ENCODE results near the gene THAP6.
"Not testable (repeated sequence)": the region's sequence is repeated elsewhere in the genome, so short reads cannot be mapped to it uniquely, and the experiment has no call there.

The THAP6 gene, protein sequence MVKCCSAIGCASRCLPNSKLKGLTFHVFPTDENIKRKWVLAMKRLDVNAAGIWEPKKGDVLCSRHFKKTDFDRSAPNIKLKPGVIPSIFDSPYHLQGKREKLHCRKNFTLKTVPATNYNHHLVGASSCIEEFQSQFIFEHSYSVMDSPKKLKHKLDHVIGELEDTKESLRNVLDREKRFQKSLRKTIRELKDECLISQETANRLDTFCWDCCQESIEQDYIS

DNA sequence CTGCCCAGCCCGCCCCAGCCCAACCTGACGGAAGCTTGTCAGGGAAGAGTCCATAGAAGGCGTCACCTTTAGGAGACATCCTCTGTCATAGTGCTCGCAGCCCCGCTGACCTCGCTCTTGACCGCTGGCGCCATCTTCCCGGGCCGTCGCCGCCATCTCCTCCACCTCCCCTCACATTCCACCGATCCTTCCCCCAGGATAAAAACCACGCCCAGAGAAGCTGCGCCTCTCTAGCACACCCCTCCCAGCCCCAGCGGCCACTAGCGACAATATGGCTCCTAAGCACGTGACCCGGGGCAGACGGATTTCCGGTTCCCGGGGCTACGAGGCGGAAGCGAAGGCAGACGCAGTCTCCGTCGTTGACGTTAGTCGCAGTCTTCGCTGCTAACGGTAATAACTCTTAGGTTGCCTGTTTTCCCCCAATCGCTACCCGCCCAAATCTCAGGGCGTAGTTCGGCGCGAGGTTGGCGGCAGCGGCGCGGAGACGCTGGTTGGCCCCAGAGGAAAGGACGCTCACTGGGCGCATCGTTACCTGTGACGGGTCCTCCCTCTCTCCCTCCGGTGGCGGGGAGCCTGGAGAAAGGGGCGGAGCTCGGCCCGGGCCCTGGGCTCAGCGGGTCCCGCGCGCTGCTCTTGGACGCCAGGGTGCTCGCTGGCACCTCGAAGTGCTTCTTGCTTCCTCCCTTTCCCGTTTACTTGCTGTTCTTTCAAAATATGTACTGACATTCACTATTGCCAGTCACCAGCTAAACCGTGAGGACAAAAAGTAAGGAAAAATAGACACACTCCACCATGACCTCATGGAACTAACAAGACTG lies at the start of gene THAP6, which contains the start of gene RCHY1:
Gene THAP6 (plus strand): TSS at position 343 of the 818 bp plus-strand sequence. CDS start 980 bp downstream, outside the sequence.
Gene RCHY1 (minus strand): TSS at position 273 of the 818 bp plus-strand sequence. CDS start 117 bp downstream, at position 156.
- peak; percentile 71 to 80 (median 79) for DNase-seq (ENCODE audit: low read depth in 3 of 3)

DNA sequence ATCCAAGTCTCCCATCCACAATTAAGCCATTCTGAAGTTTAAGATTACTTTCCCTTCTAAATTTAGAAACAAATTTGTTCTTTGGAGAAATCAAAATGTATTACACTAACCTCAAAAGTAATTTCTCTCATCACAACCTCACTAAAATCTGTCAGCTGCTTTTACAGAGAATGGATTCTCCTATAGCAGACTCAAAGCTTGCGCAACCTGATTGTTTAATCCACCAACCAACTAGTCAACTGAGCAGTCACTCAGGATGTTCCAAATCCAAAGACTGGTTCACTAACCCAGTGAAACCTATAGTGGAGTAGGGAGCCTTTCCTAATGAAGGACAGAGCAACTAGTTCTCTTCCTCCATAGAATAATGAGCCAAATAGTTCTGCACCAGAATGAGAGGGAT lies 44.4 kb upstream of the THAP6 start:
- no peak for DNase-seq (ENCODE audit: low read depth in 3 of 3)

DNA sequence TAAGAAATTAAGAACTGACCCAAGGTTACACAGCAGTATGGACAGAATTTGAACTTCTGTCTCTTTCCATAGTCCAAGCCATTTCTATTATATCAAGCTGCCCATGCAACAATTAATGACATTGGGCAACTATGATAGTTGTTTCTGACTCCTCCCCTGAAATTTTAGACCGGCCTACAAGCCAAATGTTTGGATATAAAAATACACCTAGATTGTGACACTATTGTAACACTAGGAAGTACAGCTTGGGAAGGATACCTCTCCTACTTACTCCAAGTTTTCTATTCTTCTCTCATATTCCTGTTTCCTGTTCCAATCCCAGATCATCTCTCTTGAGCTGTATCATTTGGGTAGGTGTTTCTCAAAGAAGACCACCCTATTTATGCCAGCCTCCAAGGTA lies 43.5 kb upstream of the THAP6 start:
- DNase-seq (ENCODE audit: low read depth in 3 of 3), result no peak

DNA sequence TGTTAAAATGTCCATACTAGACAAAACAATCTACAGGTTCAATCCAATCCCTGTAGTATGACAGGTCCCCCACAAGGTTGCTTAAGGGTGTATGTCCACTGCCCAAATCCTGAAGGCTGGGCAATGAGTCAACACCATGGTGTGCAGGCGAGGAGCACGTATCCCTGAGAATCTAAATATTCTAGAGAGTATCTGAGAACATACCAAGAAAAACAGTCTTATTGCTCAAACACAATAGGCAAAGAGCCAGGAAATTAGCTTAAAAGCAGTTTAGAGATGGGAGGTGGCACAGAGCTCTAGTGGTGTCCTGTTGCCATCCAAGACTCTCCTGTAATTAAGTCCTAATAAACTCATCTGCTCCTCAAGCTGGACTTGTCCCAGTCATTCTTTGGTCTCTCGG lies 37.1 kb upstream of the THAP6 start:
- no peak for DNase-seq (ENCODE audit: low read depth in 3 of 3)

DNA sequence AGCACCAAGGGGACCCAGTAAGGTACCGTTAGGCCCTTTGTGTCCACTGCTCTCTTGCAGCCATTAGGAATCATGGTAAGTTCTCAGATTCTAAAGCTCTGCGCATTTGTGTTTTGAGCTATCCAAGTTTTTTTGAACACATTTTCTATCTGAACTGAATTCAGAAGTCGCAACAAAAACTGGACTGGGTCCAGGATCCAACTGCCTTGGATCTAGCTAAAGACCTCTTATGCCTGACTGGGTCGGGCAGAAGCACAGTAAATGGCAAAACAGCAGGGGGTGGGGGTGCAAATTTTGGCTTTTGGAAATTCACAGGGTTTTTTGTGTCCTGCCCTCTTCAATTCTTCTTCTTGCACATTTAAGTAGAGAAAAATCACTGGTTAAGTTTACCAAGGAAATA lies 30.1 kb upstream of the THAP6 start:
- no peak for DNase-seq (ENCODE audit: low read depth in 3 of 3)

DNA sequence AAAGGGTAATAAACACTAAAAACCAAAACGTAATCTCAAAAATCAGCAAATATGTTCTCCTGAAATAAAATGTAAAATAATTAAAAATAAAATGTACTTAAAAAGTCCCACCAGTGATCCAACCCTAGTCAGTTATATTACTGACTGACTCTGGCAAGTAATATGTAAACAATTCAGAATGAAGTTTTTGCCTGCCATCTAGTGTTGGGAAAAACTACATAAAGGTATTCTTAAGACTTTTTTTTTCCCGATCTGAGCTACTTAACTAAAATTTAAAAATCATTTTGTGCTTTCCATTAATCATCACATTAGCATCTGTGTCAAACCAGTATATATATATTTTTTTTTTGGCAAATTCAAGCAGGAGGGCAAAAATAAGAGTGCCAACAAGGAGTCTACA lies 24.1 kb upstream of the THAP6 start:
- DNase-seq (ENCODE audit: low read depth in 3 of 3), result no peak

DNA sequence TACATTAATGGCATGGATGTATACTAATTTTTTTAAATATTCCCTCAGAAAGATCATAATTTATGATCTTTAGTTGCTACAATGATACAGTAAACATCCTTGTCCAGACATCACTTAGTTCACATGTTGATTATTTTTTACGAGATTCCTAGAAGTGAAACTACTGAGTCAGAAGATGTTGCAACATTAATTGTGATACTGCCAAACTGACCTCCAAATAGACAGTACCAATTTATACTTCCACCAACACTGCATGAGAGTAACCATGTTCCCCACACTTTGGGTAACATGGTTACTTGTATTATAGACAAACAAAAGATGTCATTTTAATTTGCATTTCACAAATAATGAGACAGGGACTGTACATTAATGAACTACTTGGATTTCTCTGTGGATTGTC lies 19.7 kb upstream of the THAP6 start:
- DNase-seq (ENCODE audit: low read depth in 3 of 3), result no peak

DNA sequence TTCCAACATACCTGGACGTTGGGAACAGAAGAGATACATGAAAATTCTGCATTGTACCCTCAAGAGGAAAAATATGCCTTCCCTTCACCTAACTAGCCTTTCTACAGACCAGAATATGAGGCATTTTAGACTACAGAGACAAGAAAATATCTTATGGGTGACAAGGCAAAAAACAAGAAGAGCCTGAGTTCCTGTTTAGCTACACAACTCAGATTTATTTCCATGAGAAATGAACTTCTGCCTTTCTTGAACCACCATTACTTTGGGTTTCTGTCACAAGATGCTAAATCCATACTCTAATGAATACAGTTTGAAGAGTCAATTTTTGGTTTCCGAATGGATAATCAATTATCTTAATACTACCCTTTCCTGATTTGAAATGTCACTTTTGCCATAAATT lies 18.8 kb upstream of the THAP6 start:
- no peak for DNase-seq (ENCODE audit: low read depth in 3 of 3)

DNA sequence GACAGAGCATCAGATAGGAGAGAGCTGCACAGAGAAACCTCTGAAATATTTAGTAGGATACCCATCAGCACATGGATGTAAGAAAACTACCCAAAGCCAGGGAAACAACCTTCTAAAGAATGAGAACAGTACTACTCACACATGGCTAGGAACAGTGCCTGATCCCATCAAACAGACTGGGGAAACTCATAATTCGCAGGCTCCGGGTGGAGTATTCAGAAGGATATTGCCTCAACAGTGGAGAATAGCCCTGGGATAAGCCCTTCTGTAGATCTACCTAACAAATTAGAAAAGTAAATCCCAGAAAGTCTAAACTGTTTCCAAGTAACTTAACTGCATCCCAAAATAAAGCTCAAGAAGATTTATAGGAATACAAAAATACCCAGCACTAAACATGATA lies 17.9 kb upstream of the THAP6 start:
- DNase-seq (ENCODE audit: low read depth in 3 of 3), result no peak

DNA sequence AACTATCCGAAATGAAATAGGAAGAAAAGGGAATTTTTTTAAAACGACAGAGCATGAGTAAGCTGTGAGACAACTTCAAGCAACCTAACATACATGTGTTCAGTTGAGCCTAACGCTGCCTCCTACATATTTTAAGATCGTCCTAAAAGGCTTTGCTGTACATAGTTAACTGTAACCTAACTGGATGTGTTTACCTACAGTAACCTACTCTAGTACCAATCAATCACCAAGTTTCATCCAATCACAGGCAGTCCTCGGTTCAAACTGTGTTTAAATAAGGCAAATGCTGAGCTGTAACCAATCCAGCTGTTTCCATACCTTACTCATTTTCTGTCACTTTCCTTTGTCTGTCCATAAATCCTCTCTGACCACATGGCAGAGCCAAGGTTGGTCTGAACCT lies 17.1 kb upstream of the THAP6 start:
- no peak for DNase-seq (ENCODE audit: low read depth in 3 of 3)

DNA sequence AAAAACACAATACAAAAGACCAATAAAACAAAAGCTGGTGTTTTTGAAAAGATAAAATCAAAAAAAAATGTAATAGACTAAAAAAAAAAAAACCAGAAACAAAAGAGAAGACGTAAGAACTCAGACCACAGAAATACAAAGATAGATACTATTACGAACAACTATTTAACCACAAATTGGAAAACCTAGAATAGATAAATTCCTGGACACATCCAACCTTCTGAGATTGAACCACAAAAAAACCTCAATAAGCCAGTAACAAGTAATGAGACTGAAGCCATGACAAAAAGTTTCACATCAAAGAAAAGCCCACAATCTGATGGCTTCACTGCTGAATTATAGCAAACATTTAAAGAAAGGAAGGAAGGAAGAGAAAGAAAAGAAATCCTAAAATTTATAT lies 16.2 kb upstream of the THAP6 start:
- no peak for DNase-seq (ENCODE audit: low read depth in 3 of 3)

DNA sequence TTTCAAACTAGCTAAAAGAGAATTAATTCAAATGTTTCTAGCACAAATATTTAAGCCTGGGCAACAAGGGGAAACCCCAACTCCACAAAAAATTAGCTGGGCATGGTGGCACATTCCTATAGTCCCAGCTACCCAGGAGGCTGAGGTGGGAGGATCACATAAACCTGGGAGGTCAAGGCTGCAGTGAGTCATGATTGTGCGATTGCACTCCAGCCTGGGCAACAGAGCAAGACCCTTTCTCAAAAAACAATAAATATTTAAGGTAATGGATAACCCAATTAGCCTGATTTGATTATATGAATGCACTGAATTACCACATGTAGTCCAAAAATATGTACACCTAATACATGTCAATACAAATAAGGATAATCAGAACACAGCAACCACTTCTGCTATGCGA lies 14.4 kb upstream of the THAP6 start:
- no peak for DNase-seq (ENCODE audit: low read depth in 3 of 3)

DNA sequence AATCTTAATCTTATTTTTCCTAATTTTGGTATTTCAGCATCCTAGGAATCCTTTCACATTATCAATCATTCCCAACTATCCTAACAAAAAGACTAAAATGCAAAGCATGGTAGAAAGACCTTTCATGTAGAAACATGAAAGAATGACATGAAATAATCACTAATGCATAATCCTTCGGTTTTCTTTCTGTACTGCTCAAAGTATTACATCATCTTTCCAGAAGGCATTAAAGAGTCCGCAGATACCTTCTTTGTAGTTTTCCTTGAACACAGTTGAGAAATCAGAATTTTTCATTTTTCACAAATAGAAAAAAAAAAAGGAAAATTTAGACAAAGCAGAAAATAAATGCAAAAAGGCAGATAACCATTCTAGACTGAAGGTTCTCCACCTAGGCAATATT lies 11.6 kb upstream of the THAP6 start:
- DNase-seq (ENCODE audit: low read depth in 3 of 3), result no peak

DNA sequence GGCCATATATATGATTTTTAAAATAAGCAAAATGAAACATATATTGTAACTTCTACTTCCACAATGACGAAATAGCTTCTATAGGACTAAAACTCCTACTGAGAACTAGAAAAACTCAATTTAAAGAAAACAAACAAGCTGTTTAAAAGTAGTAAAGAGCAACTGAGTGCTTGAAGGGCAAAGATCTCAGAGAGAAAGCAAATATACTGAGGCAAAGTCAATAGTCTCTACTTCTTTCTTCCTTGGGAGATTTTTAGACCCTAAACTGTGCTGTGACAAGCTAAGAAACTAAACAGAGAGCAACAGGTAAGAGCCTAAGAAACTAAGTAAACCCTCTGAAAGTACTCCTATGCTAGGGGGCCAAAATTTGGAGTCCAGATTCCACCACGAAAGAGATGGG lies 8.6 kb upstream of the THAP6 start:
- no peak for DNase-seq (ENCODE audit: low read depth in 3 of 3)

DNA sequence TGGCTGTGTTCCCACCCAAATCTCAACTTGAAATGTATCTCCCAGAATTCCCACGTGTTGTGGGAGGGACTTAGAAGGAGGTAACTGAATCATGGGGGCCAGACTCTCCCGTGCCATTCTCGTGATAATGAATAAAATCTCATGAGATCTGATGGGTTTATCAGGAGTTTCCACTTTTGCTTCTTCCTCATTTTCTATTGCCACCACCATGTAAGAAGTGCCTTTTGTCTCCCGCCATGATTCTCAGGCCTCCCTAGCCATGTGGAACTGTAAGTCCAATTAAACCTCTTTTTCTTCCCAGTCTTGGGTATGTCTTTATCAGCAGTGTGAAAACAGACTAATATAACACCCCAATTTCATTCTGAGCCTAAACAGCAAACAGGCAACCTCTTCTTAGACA lies 4.7 kb upstream of the THAP6 start:
- DNase-seq (ENCODE audit: low read depth in 3 of 3), result not testable (repeated sequence)

DNA sequence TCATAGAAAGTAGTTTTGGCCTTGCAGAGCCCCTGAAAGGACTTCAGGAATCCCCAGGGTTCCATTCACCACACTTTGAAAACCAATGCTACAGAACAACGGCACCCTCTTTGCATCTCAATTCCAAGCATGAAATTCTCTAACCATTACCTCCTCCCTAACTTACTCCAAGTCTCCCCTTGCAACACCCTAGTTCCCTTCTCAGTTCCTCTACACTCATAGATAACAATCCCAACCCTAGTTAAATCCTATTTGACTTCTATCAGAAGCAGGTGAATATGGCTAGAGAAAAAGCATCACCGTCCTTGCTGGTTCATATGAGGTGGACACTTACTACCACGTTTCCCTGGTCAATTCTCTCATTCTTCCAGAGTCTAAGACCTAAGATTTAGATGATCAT lies 2.4 kb upstream of the THAP6 start:
- DNase-seq (ENCODE audit: low read depth in 3 of 3), result no peak

DNA sequence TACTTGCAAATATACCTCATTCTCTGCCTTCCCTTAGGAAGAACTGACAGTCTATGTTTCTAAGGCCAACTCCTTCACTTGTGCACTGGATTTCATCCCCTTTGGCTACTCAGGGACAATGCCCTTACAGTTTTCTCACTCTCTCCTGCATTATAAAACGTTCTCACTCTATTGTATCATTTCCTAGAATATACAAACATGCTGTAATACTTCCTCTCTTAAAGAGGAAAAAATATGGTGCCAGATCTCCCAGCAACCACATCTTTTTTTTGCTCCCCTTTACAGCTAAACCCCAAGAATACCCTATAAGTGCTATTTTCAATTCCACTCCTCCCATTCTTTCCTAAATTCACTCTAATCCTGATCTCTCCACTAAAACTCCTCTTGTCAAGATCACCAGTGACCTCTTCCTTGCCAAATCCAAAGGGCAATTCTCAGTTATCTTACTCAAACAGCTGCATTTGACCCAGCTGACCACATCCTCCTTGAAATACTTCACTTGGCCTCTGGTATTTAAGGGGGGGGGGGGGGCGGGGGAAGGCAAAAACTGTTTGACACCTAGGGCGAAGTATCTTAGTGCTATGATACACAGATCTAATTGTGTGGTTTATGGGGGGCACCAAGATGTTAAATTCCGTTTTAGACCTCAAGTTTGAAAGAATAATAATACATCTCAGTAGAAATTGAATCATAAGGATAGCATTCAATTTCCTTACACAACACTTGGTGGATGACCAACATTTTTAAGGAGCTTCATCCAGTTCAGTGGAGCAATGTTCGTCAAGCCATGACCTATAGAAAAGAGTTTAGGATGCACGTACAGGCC lies 1.7 kb upstream of the THAP6 start:
- DNase-seq (ENCODE audit: low read depth in 3 of 3), result no peak

DNA sequence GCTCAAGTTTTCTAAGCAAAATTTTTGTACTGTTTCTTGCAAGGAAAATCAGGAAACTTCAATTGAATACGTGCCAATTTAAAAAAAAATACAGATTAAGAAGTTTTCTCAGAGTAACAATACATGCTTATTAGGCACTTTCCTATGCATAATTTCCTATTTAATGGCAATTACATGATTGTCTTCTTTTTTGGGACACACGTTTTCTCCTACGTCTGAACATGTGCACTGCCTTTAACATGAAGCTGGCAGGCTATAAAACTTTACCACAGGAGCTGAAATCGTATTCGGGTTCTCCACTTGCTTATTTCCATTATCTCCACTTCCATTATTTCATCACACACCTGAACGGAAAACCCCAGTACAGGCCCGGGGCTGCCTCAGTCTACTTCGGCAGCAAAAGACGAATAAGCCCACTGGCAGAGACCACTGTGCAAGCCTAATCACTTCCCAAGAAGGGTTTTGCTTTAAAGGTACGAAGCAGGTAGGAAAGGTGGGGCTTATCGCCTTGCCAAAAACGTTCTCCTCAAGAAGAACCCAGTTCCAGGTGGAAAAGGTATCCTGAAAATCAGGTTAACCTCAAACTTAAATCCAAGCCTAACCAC lies 645 bp upstream of the THAP6 start:
- DNase-seq (ENCODE audit: low read depth in 3 of 3), result no peak

DNA sequence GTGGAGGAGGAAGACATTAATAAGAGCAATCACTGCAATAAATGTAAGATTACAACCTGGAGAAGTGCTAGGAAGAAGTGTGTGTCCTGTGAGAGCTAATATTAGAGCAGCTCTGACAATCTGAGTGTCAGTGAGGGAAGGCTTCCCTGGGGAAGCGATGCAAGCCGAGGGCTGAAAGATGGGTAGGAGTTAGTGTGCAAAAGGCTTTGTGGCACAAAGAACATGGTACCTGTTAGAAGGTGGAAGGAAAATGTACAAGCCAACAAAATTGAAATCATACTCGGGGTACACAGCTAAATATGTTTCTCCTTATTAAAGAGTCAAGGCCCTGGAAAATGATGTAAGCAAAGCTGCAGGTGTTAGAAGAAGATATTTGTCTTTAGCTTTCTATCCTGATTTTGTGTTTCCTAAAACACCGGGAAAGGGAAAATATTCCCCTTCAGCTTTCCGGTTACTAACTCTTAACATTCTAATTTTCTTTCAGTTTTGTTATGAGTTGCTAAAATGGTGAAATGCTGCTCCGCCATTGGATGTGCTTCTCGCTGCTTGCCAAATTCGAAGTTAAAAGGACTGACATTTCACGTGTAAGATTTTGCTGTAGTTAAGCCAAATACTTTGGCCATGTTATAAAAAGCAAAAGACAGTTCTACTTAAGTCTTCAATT lies 808 bp downstream of the THAP6 start:
- no peak for DNase-seq (ENCODE audit: low read depth in 3 of 3)

DNA sequence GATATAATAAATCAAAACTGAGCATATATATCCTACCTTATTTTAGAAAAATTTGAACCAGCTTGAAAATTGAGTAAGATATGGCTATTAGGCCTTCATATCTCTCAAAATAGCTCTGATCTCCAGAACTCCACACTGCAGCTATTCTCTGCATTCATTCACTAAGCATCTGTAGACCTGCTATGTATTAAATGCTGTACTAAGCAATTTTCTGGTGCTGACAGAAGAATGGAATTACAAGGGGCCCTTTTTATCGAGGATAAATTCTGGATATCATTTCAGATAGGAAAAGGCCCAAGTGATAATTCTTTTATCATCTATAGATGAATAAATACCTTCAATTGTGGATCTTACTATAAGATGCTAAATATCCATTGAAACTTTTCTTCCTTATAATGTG lies 1.9 kb downstream of the THAP6 start:
- no peak for DNase-seq (ENCODE audit: low read depth in 3 of 3)

DNA sequence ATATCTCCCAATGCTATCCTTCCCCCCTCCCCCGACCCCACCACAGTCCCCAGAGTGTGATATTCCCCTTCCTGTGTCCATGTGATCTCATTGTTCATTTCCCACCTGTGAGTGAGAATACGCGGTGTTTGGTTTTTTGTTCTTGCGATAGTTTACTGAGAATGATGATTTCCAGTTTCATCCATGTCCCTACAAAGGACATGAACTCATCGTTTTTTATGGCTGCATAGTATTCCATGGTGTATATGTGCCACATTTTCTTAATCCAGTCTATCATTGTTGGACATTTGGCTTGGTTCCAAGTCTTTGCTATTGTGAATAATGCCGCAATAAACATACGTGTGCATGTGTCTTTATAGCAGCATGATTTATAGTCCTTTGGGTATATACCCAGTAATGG lies 5.2 kb downstream of the THAP6 start:
- not testable (repeated sequence) for DNase-seq (ENCODE audit: low read depth in 3 of 3)

DNA sequence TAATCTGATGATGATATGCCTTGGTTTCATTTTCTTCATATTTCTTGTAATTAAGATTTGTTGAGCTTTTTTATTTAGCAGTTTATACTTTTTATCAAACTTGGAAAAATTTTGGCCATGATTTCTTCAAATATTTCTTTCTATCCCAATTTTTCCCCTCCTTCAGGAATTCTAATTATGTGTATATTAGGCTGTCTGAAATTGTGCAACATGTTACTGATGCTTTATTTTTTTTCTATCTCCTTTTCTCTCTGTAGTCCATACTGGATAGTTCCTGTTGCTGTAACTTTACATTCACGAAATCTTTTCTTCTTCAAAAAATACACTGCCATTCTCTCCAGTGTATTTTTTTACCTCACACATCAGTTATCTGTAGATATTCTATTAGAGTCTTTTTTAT lies 10.8 kb downstream of the THAP6 start:
- no peak for DNase-seq (ENCODE audit: low read depth in 3 of 3)

All from stimulated activated CD4-positive, alpha-beta T cell treated with anti-CD3 and anti-CD28 coated beads, TNF-alpha, amount 100 ng/mL, for 4 hours (primary cell).